Mammary epithelial cell (primary cell): ENCODE measurements around the gene CST5.

Experiments
- CTCF ChIP-seq, 2 donors: IDR thresholded peaks in 1 of 2; conservative IDR thresholded peaks in 1 of 2; 2 replicates each; pipeline ENCODE4 v1.5.1; 2011 to 2012; ENCODE audit warnings: inconsistent platforms in 2 of 2, low read length in 2 of 2, mild to moderate bottlenecking in 2 of 2, control low read depth in 1 of 2, low read depth in 1 of 2; ENCODE audit not compliant: insufficient read depth in 1 of 2; ENCODE audit errors: extremely low read depth in 1 of 2
- EZH2 ChIP-seq: IDR thresholded peaks from 2 replicates; pipeline ENCODE4 v1.6.1; 2012; ENCODE audit warnings: low read length, inconsistent platforms, borderline replicate concordance

- no peak for TF ChIP-seq CTCF (conservative IDR thresholded peaks at IDR 0.05 in 1 of 2, IDR thresholded peaks at IDR 0.05 in 1 of 2; ENCODE audit: extremely low read depth in 1 of 2, insufficient read depth in 1 of 2, low read depth in 1 of 2, low read length in 2 of 2)
- TF ChIP-seq EZH2: no peak
Observed at GRCh38 chr20:23832775-23833513, 46.6 kb downstream of the CST5 start.
